Memory B cell (primary cell): ENCODE measurements around the gene SYCN.
"Not testable (repeated sequence)": the region's sequence is repeated elsewhere in the genome, so short reads cannot be mapped to it uniquely, and the experiment has no call there.

Experiments used
- ATAC-seq: fragments of 150-1000 bp; cut with Tn5 transposase; 2 replicates; pipeline ENCODE4 v1.10.0; 2021; ENCODE audit warnings: low read depth, mild to moderate bottlenecking, moderate library complexity
- DNase-seq, 2 donors: peaks; one replicate each; pipeline ENCODE4 v3.0.0; 2022; ENCODE audit warnings: low spot score in 2 of 2
- H3K27ac Mint-ChIP-seq: one replicate; pipeline ENCODE4 v1.8.0; 2022; ENCODE audit warnings: mild to moderate bottlenecking, moderate library complexity, mixed read lengths
- H3K27me3 Mint-ChIP-seq: one replicate; pipeline ENCODE4 v1.8.0; 2022; ENCODE audit warnings: mixed read lengths
- H3K36me3 Mint-ChIP-seq: one replicate; pipeline ENCODE4 v1.8.0; 2022; ENCODE audit warnings: mild to moderate bottlenecking, mixed read lengths
- H3K4me1 Mint-ChIP-seq: one replicate; pipeline ENCODE4 v1.8.0; 2022; ENCODE audit warnings: mixed read lengths
- H3K4me3 Mint-ChIP-seq: one replicate; pipeline ENCODE4 v1.8.0; 2022; ENCODE audit warnings: mild to moderate bottlenecking, moderate library complexity, mixed read lengths
- H3K9me3 Mint-ChIP-seq: one replicate; pipeline ENCODE4 v1.8.0; 2022; ENCODE audit warnings: mixed read lengths

Gene SYCN

GRCh38 chr19:39238944-39239343, 34.9 kb upstream of the SYCN start:
- H3K4me1 Mint-ChIP-seq, result peaks cover 17% of the 10 kb centered on the region
- H3K27ac Mint-ChIP-seq, result no peak overlapping the region
- no peaks in the 10 kb centered on the region for H3K9me3 Mint-ChIP-seq
- peaks cover 5% of the 10 kb centered on the region for H3K27me3 Mint-ChIP-seq
- ATAC-seq, result no peak
- H3K4me3 Mint-ChIP-seq, result no peak overlapping the region
- no peaks in the 10 kb centered on the region for H3K36me3 Mint-ChIP-seq
- DNase-seq, result no peak

GRCh38 chr19:39238209-39238608, 34.1 kb upstream of the SYCN start:
- DNase-seq, result no peak
- H3K4me1 Mint-ChIP-seq, result peaks cover 17% of the 10 kb centered on the region
- peak overlapping the region; percentile 60 for H3K4me3 Mint-ChIP-seq
- no peak overlapping the region for H3K27ac Mint-ChIP-seq
- H3K36me3 Mint-ChIP-seq, result no peaks in the 10 kb centered on the region
- ATAC-seq, result no peak
- peaks cover 4% of the 10 kb centered on the region for H3K27me3 Mint-ChIP-seq
- no peaks in the 10 kb centered on the region for H3K9me3 Mint-ChIP-seq

- Mint-ChIP-seq H3K4me3 (peak overlapping the region; percentile 60), H3K36me3 (no peaks in the 10 kb centered on the region), H3K27me3 (peaks cover 4% of the 10 kb centered on the region), H3K27ac (no peak overlapping the region), H3K4me1 (peaks cover 17% of the 10 kb centered on the region), H3K9me3 (no peaks in the 10 kb centered on the region)
- ATAC-seq (peak; percentile 93), DNase-seq (peak in 1 of 2 donors; percentile 13)
Measured at GRCh38 chr19:39237200-39238184, 33.4 kb upstream of the SYCN start.

GRCh38 chr19:39236527-39236926, 32.5 kb upstream of the SYCN start:
- no peak for DNase-seq
- H3K4me1 Mint-ChIP-seq, result peaks cover 17% of the 10 kb centered on the region
- H3K4me3 Mint-ChIP-seq, result peak overlapping the region; percentile 62
- no peak overlapping the region for H3K27ac Mint-ChIP-seq
- H3K36me3 Mint-ChIP-seq, result no peaks in the 10 kb centered on the region
- ATAC-seq, result no peak
- H3K27me3 Mint-ChIP-seq, result peaks cover 8% of the 10 kb centered on the region
- no peaks in the 10 kb centered on the region for H3K9me3 Mint-ChIP-seq

- Mint-ChIP-seq H3K4me1 (peaks cover 10% of the 10 kb centered on the region), H3K27me3 (peaks cover 9% of the 10 kb centered on the region), H3K27ac (no peak overlapping the region), H3K9me3 (no peaks in the 10 kb centered on the region), H3K4me3 (no peak overlapping the region), H3K36me3 (no peaks in the 10 kb centered on the region)
- DNase-seq (no peak), ATAC-seq (no peak)
Measured at GRCh38 chr19:39232708-39233107, 28.6 kb upstream of the SYCN start.

GRCh38 chr19:39230096-39230764, 26.2 kb upstream of the SYCN start:
- Mint-ChIP-seq H3K4me1 (no peaks in the 10 kb centered on the region), H3K36me3 (no peaks in the 10 kb centered on the region), H3K27me3 (peaks cover 8% of the 10 kb centered on the region), H3K27ac (no peak overlapping the region), H3K4me3 (no peak overlapping the region), H3K9me3 (no peaks in the 10 kb centered on the region)
- no peak for ATAC-seq
- DNase-seq, result no peak

GRCh38 chr19:39224910-39225309, 20.8 kb upstream of the SYCN start:
- H3K4me1 Mint-ChIP-seq, result peaks cover 4% of the 10 kb centered on the region
- ATAC-seq, result no peak
- H3K4me3 Mint-ChIP-seq, result no peak overlapping the region

GRCh38 chr19:39223703-39224279, 19.7 kb upstream of the SYCN start:
- H3K27me3 Mint-ChIP-seq, result peaks cover 19% of the 10 kb centered on the region
- ATAC-seq (no peak), DNase-seq (no peak)
- no peak overlapping the region for H3K27ac Mint-ChIP-seq
- H3K9me3 Mint-ChIP-seq, result no peaks in the 10 kb centered on the region
- no peak overlapping the region for H3K4me3 Mint-ChIP-seq
- peaks cover 4% of the 10 kb centered on the region for H3K4me1 Mint-ChIP-seq
- peaks cover 3% of the 10 kb centered on the region for H3K36me3 Mint-ChIP-seq

More at GRCh38 chr19:39224910-39225309, 20.8 kb upstream of the SYCN start:
- DNase-seq, result no peak
- peak overlapping the region; percentile 8 for H3K27ac Mint-ChIP-seq
- H3K36me3 Mint-ChIP-seq, result peaks cover 3% of the 10 kb centered on the region
- peaks cover 17% of the 10 kb centered on the region for H3K27me3 Mint-ChIP-seq
- H3K9me3 Mint-ChIP-seq, result no peaks in the 10 kb centered on the region

GRCh38 chr19:39219108-39219507, 15.0 kb upstream of the SYCN start:
- H3K4me1 Mint-ChIP-seq, DNase-seq, H3K4me3 Mint-ChIP-seq, H3K9me3 Mint-ChIP-seq, ATAC-seq, H3K27ac Mint-ChIP-seq, H3K36me3 Mint-ChIP-seq: not testable (repeated sequence)
- peaks cover 22% of the 10 kb centered on the region for H3K27me3 Mint-ChIP-seq

- peaks cover 5% of the 10 kb centered on the region for H3K9me3 Mint-ChIP-seq
- H3K4me3 Mint-ChIP-seq, result no peak overlapping the region
- peaks cover 4% of the 10 kb centered on the region for H3K36me3 Mint-ChIP-seq
- H3K27me3 Mint-ChIP-seq, result peaks cover 22% of the 10 kb centered on the region
- no peak for ATAC-seq
- no peak for DNase-seq
- no peak overlapping the region for H3K27ac Mint-ChIP-seq
- H3K4me1 Mint-ChIP-seq, result no peaks in the 10 kb centered on the region
Measured at GRCh38 chr19:39218230-39219007, 14.4 kb upstream of the SYCN start.

GRCh38 chr19:39217094-39217493, 13.0 kb upstream of the SYCN start:
- Mint-ChIP-seq H3K36me3 (peaks cover 4% of the 10 kb centered on the region), H3K27me3 (peaks cover 21% of the 10 kb centered on the region), H3K27ac (no peak overlapping the region), H3K9me3 (peaks cover 5% of the 10 kb centered on the region), H3K4me1 (no peaks in the 10 kb centered on the region), H3K4me3 (no peak overlapping the region)
- ATAC-seq (no peak), DNase-seq (no peak)

- not testable (repeated sequence) for H3K4me3 Mint-ChIP-seq, ATAC-seq, DNase-seq, H3K27ac Mint-ChIP-seq, H3K9me3 Mint-ChIP-seq, H3K4me1 Mint-ChIP-seq, H3K36me3 Mint-ChIP-seq
- H3K27me3 Mint-ChIP-seq, result peaks cover 12% of the 10 kb centered on the region
Measured at GRCh38 chr19:39215323-39215722, 11.3 kb upstream of the SYCN start.

GRCh38 chr19:39212375-39212742, 8.3 kb upstream of the SYCN start:
- Mint-ChIP-seq H3K27ac (no peak overlapping the region), H3K27me3 (peaks cover 8% of the 10 kb centered on the region), H3K36me3 (peaks cover 4% of the 10 kb centered on the region), H3K9me3 (peaks cover 5% of the 10 kb centered on the region), H3K4me1 (no peaks in the 10 kb centered on the region), H3K4me3 (no peak overlapping the region)
- ATAC-seq (peak; percentile 69), DNase-seq (no peak)
